Trophoblast cell (in vitro differentiated cells and primary cell): ENCODE results near the gene MYL6B.

Source experiments
- DNase-seq, 2 donors: peaks; one replicate each; pipeline ENCODE4 v3.0.0-alpha.2; 2016
- H2AFZ ChIP-seq: 2 replicates; pipeline ENCODE4 v1.6.1; 2013; ENCODE audit warnings: low read length, moderate library complexity, mild to moderate bottlenecking; ENCODE audit not compliant: insufficient read depth, poor library complexity
- H2AK5ac ChIP-seq: 2 replicates; pipeline ENCODE4 v1.6.1; 2013; ENCODE audit warnings: mild to moderate bottlenecking, low read length
- H2BK120ac ChIP-seq: 2 replicates; pipeline ENCODE4 v1.6.1; 2013; ENCODE audit warnings: low read length, mild to moderate bottlenecking, moderate library complexity; ENCODE audit not compliant: insufficient read depth, poor library complexity
- H2BK12ac ChIP-seq: 2 replicates; pipeline ENCODE4 v1.6.1; 2013; ENCODE audit warnings: mild to moderate bottlenecking, low read length, moderate library complexity
- H2BK5ac ChIP-seq: 2 replicates; pipeline ENCODE4 v1.6.1; 2013; ENCODE audit warnings: low read length, low read depth, moderate library complexity, mild to moderate bottlenecking; ENCODE audit not compliant: poor library complexity
- H3K14ac ChIP-seq: 2 replicates; pipeline ENCODE4 v1.6.1; 2013; ENCODE audit warnings: mild to moderate bottlenecking, low read length
- H3K18ac ChIP-seq: 2 replicates; pipeline ENCODE4 v1.6.1; 2013; ENCODE audit warnings: mild to moderate bottlenecking, low read length
- H3K23ac ChIP-seq: 2 replicates; pipeline ENCODE4 v1.6.1; 2013; ENCODE audit warnings: low read length
- H3K27ac ChIP-seq: 2 replicates; pipeline ENCODE4 v1.5.1; 2013; ENCODE audit warnings: low read depth, mild to moderate bottlenecking, inconsistent platforms, low read length, moderate library complexity
- H3K27me3 ChIP-seq: 2 replicates; pipeline ENCODE4 v1.6.1; 2013; ENCODE audit warnings: inconsistent platforms, mild to moderate bottlenecking, low read length, moderate library complexity; ENCODE audit not compliant: insufficient read depth
- H3K36me3 ChIP-seq, 2 experiments: 1 replicate in 1 of 2; 2 replicates in 1 of 2; pipeline ENCODE4 v1.6.1; 2013; ENCODE audit warnings: low read length in 2 of 2, mild to moderate bottlenecking in 2 of 2, moderate library complexity in 1 of 2; ENCODE audit not compliant: insufficient read depth in 2 of 2, control insufficient read depth in 1 of 2
- H3K4ac ChIP-seq: 2 replicates; pipeline ENCODE4 v1.6.1; 2013; ENCODE audit warnings: low read depth, mild to moderate bottlenecking, low read length, moderate library complexity
- H3K4me1 ChIP-seq, 2 experiments: 1 replicate in 1 of 2; 2 replicates in 1 of 2; pipeline ENCODE4 v1.6.1; 2013; ENCODE audit warnings: low read length in 2 of 2, mild to moderate bottlenecking in 2 of 2, moderate library complexity in 1 of 2; ENCODE audit not compliant: insufficient read depth in 2 of 2, control insufficient read depth in 1 of 2
- H3K4me2 ChIP-seq: 2 replicates; pipeline ENCODE4 v1.6.1; 2013; ENCODE audit warnings: inconsistent platforms, mild to moderate bottlenecking, low read length, moderate library complexity
- H3K4me3 ChIP-seq: 2 replicates; pipeline ENCODE4 v1.5.1; 2013; ENCODE audit warnings: mild to moderate bottlenecking, low read depth, low read length, inconsistent platforms
- H3K79me1 ChIP-seq: one replicate; pipeline ENCODE4 v1.6.1; 2013; ENCODE audit warnings: low read length
- H3K79me2 ChIP-seq: 2 replicates; pipeline ENCODE4 v1.6.1; 2013; ENCODE audit warnings: low read length, mild to moderate bottlenecking; ENCODE audit not compliant: control insufficient read depth, insufficient read depth, poor library complexity
- H3K9ac ChIP-seq: 2 replicates; pipeline ENCODE4 v1.6.1; 2013; ENCODE audit warnings: mild to moderate bottlenecking, low read length
- H3K9me3 ChIP-seq: 2 replicates; pipeline ENCODE4 v1.6.1; 2013; ENCODE audit warnings: low read depth, mild to moderate bottlenecking, control low read depth, inconsistent platforms, low read length; ENCODE audit not compliant: insufficient read depth
- H4K12ac ChIP-seq: 2 replicates; pipeline ENCODE4 v1.6.1; 2013; ENCODE audit warnings: low read depth, mild to moderate bottlenecking, low read length, moderate library complexity
- H4K8ac ChIP-seq: 2 replicates; pipeline ENCODE4 v1.6.1; 2013; ENCODE audit warnings: low read depth, mild to moderate bottlenecking, low read length, moderate library complexity
- H4K91ac ChIP-seq: one replicate; pipeline ENCODE4 v1.6.1; 2013; ENCODE audit warnings: low read depth, mild to moderate bottlenecking, low read length, moderate library complexity
- WGBS: extraction: QIAGEN DNeasy Blood & Tissue Kit; methylation state at CpG from one replicate; pipeline ENCODE4 v1.1.7; 2013; ENCODE audit warnings: missing lambda C conversion rate; ENCODE audit not compliant: insufficient read length, insufficient coverage; ENCODE audit errors: extremely low coverage; 5-methylcytosine and 5-hydroxymethylcytosine counted together

Gene MYL6B

GRCh38 chr12:56126732-56127239 lies 25.6 kb upstream of the MYL6B start:
- no peaks in the 10 kb centered on the region for H3K9me3 ChIP-seq
- no peak for DNase-seq
- H3K4me3 ChIP-seq: no peak overlapping the region
- no peak overlapping the region for H3K23ac ChIP-seq
- no peak overlapping the region for H4K91ac ChIP-seq
- no peak overlapping the region for H4K12ac ChIP-seq
- H2BK5ac ChIP-seq: no peak overlapping the region
- H2AK5ac ChIP-seq: no peak overlapping the region
- no peak overlapping the region for H3K18ac ChIP-seq
- H2BK12ac ChIP-seq: no peak overlapping the region
- no peak overlapping the region for H3K14ac ChIP-seq
- H2BK120ac ChIP-seq: no peak overlapping the region
- no peak overlapping the region for H3K4me2 ChIP-seq
- H4K8ac ChIP-seq: no peak overlapping the region
- peaks cover 9 to 16% of the 10 kb centered on the region in 2 experiments for H3K36me3 ChIP-seq
- peaks cover 7% of the 10 kb centered on the region for H3K79me2 ChIP-seq
- H3K79me1 ChIP-seq: peaks cover 9% of the 10 kb centered on the region
- peaks cover 11 to 12% of the 10 kb centered on the region in 2 experiments for H3K4me1 ChIP-seq
- no peak overlapping the region for H3K4ac ChIP-seq
- no peak overlapping the region for H2AFZ ChIP-seq
- WGBS: no CpG with 5 or more reads among the region's 3 CpGs
- H3K9ac ChIP-seq: no peak overlapping the region
- H3K27me3 ChIP-seq: no peaks in the 10 kb centered on the region
- H3K27ac ChIP-seq: no peak overlapping the region

- Histone ChIP-seq H3K4me1 (peaks cover 11 to 12% of the 10 kb centered on the region in 2 experiments), H3K4ac (no peak overlapping the region), H3K14ac (no peak overlapping the region), H3K23ac (no peak overlapping the region), H3K36me3 (peaks cover 14 to 23% of the 10 kb centered on the region in 2 experiments), H3K4me3 (no peak overlapping the region), H4K8ac (no peak overlapping the region), H2AK5ac (no peak overlapping the region), H3K79me2 (peaks cover 7% of the 10 kb centered on the region), H3K27me3 (no peaks in the 10 kb centered on the region), H3K9me3 (no peaks in the 10 kb centered on the region), H2BK12ac (no peak overlapping the region), H3K9ac (no peak overlapping the region), H4K12ac (no peak overlapping the region), H3K18ac (no peak overlapping the region), H3K4me2 (peak overlapping the region; percentile 62), H3K27ac (peak overlapping the region; percentile 18), H2BK120ac (no peak overlapping the region), H2BK5ac (no peak overlapping the region), H2AFZ (no peak overlapping the region), H4K91ac (no peak overlapping the region), H3K79me1 (peaks cover 9% of the 10 kb centered on the region)
- no CpG with 5 or more reads among the region's 8 CpGs for WGBS
- no peak for DNase-seq
Observed at GRCh38 chr12:56127485-56127887, 24.9 kb upstream of the MYL6B start.

GRCh38 chr12:56127888-56128669 lies 24.3 kb upstream of the MYL6B start, which contains the start of gene ESYT1:
Gene ESYT1 (plus strand): TSS chr12:56128267. CDS start chr12:56128320, 53 bp downstream.
- Histone ChIP-seq H3K4me3 (peak within 1 kb of the TSS; percentile 87), H3K27ac (peak within 1 kb of the TSS; percentile 63), H4K8ac (peak within 1 kb of the TSS; percentile 86), H2BK5ac (peak within 1 kb of the TSS; percentile 62), H3K23ac (no peak within 1 kb of the TSS), H3K27me3 (no peaks in the 10 kb centered on the region), H3K4me2 (peak within 1 kb of the TSS; percentile 94), H3K9ac (peak within 1 kb of the TSS; percentile 83), H2BK120ac (peak within 1 kb of the TSS; percentile 65), H3K14ac (peak within 1 kb of the TSS; percentile 97), H2BK12ac (peak within 1 kb of the TSS; percentile 30), H3K9me3 (no peaks in the 10 kb centered on the region), H3K4ac (peak within 1 kb of the TSS; percentile 68), H2AFZ (peak within 1 kb of the TSS; percentile 85), H3K79me2 (peaks cover 7% of the 10 kb centered on the region), H3K18ac (peak within 1 kb of the TSS; percentile 94), H2AK5ac (peak within 1 kb of the TSS; percentile 70), H3K79me1 (peaks cover 9% of the 10 kb centered on the region), H3K36me3 (peaks cover 16 to 26% of the 10 kb centered on the region in 2 experiments), H3K4me1 (peaks cover 11 to 12% of the 10 kb centered on the region in 2 experiments), H4K12ac (peak within 1 kb of the TSS; percentile 58), H4K91ac (peak within 1 kb of the TSS; percentile 85)
- DNase-seq: peak; percentile 100
- no CpG with 5 or more reads among the region's 49 CpGs for WGBS

- peak overlapping the region; percentile 70 for H2AK5ac ChIP-seq
- peak overlapping the region; percentile 85 for H2AFZ ChIP-seq
- peaks cover 11 to 12% of the 10 kb centered on the region in 2 experiments for H3K4me1 ChIP-seq
- peaks cover 9% of the 10 kb centered on the region for H3K79me1 ChIP-seq
- no peak overlapping the region for H3K23ac ChIP-seq
- H3K14ac ChIP-seq: peak overlapping the region; percentile 97
- peak overlapping the region; percentile 87 for H3K4me3 ChIP-seq
- no peaks in the 10 kb centered on the region for H3K27me3 ChIP-seq
- H2BK12ac ChIP-seq: peak overlapping the region; percentile 30
- H4K12ac ChIP-seq: peak overlapping the region; percentile 58
- peaks cover 7% of the 10 kb centered on the region for H3K79me2 ChIP-seq
- H3K27ac ChIP-seq: peak overlapping the region; percentile 63
- H3K9me3 ChIP-seq: no peaks in the 10 kb centered on the region
- peak overlapping the region; percentile 86 for H4K8ac ChIP-seq
- peak overlapping the region; percentile 85 for H4K91ac ChIP-seq
- DNase-seq: no peak
- H3K18ac ChIP-seq: peak overlapping the region; percentile 94
- WGBS: no CpG with 5 or more reads among the region's 20 CpGs
- peak overlapping the region; percentile 65 for H2BK120ac ChIP-seq
- H2BK5ac ChIP-seq: peak overlapping the region; percentile 62
- H3K4me2 ChIP-seq: peak overlapping the region; percentile 94
- peak overlapping the region; percentile 83 for H3K9ac ChIP-seq
- peaks cover 19 to 33% of the 10 kb centered on the region in 2 experiments for H3K36me3 ChIP-seq
- H3K4ac ChIP-seq: peak overlapping the region; percentile 68
Observed at GRCh38 chr12:56128670-56129205, 23.6 kb upstream of the MYL6B start.
